ENCODE data around the gene GPR107. TPM values are rescaled to one million over a fixed set of nuclear protein-coding genes. Genes with fewer than 3 reads are reported as not detected.

Gene GPR107
- total and polyA plus RNA-seq, 2 of the 8 experiments (the other 6 are each of a cell fraction or from before 2014, with no cell fraction given), result 19.3 to 30.7 TPM

DNA sequence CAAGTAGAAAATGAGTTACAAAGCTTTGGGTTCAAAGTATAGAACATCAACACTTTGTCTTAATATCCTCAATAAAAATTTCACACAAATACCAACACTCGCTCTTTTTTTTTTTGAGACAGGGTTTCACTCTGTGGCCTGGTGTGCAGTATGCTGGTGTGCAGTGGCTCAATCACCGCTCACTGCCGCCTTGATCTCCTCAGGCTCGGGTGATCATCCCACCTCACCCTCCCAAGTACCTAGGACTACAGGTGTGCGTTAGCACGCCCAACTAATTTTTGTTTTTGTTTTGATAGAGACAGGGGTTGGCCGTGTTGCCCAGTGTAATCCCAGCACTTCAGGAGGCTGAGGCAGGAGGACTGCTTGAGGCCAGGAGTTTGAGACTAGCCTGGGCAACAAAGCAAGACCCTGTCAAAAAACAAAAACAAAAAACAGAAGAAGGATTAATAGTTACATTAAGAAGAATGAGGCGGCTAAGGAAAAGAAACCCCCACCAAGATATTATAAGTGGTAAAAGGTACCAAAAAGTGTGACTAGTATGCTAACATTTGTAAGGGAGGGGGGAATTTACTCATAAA lies 31.1 kb upstream of the GPR107 start:
- H3K27me3 ChIP-seq (replicated peaks in 1 of 4; ENCODE audit: control insufficient read depth in 3 of 4, extremely low read depth in 1 of 4, insufficient read depth in 3 of 4, low read length in 3 of 4), result no peaks in the 10 kb centered on the region
- no peak overlapping the region for H3K4ac ChIP-seq (replicated peaks; ENCODE audit: insufficient read length, low read depth, low read length)
- H2BK120ac ChIP-seq (replicated peaks; ENCODE audit: low read depth, low read length), result no peak overlapping the region
- H3K4me3 ChIP-seq (ENCODE audit: extremely low read depth in 1 of 4, insufficient read depth in 2 of 4, low read depth in 3 of 4, low read length in 4 of 4), result no peak overlapping the region
- H3K79me2 ChIP-seq (ENCODE audit: control insufficient read depth in 1 of 2, insufficient read depth in 2 of 2, low read length in 2 of 2), result peaks cover 0 to 18% of the 10 kb centered on the region in 2 experiments; a peak in 1 of 4 replicates
- DNase-seq (ENCODE audit: low read depth in 1 of 2, low spot score in 2 of 2) (no peak), FAIRE-seq (no peak)
- no peak overlapping the region for H2AFZ ChIP-seq (ENCODE audit: low read length)
- H3K14ac ChIP-seq (ENCODE audit: insufficient read length), result no peak overlapping the region
- no peaks in the 10 kb centered on the region for H4K20me1 ChIP-seq (replicated peaks in 1 of 2; ENCODE audit: control insufficient read depth in 1 of 2, insufficient read depth in 2 of 2, low read length in 2 of 2)
- H2BK20ac ChIP-seq (ENCODE audit: low read length), result no peak overlapping the region
- no peak overlapping the region for H4K91ac ChIP-seq (replicated peaks; ENCODE audit: insufficient read length, low read length)
- no peak overlapping the region for H3K4me2 ChIP-seq (ENCODE audit: insufficient read depth in 1 of 2, low read depth in 2 of 2, low read length in 2 of 2)
- no peak overlapping the region for H2BK12ac ChIP-seq (ENCODE audit: low read depth, low read length)
- no peak overlapping the region for H3K23ac ChIP-seq (ENCODE audit: insufficient read length)
- no peak overlapping the region for H3K27ac ChIP-seq (ENCODE audit: low read depth, low read length)
- H3K36me3 ChIP-seq (ENCODE audit: control insufficient read depth in 2 of 4, insufficient read depth in 4 of 4, low read length in 3 of 4), result no peaks in the 10 kb centered on the region
- no peak overlapping the region for H2BK5ac ChIP-seq (ENCODE audit: low read depth, low read length)
- no peak overlapping the region for H3K56ac ChIP-seq (replicated peaks; ENCODE audit: insufficient read length, low read depth, low read length)
- H3K79me1 ChIP-seq (ENCODE audit: low read depth, low read length), result peaks cover 3% of the 10 kb centered on the region; the same call in 1 of the 2 replicates
- no peak overlapping the region for H3K9ac ChIP-seq (replicated peaks in 1 of 4; ENCODE audit: extremely low read depth in 1 of 4, low read depth in 3 of 4, low read length in 3 of 4)
- no peaks in the 10 kb centered on the region for H3K23me2 ChIP-seq (ENCODE audit: low read depth, low read length)
- CTCF ChIA-PET (ENCODE audit: partially characterized antibody), result interaction anchor here (0.8 kb wide), 1 partner anchor 20 kb away, joined by 3 read pairs; no protein-coding TSS in a partner anchor
- 78% methylated on average over 8 of the region's 8 CpGs; no CpG with 5 or more reads in 1 of the 2 experiments for WGBS, 2 experiments (ENCODE audit: extremely low coverage in 1 of 2, insufficient coverage in 1 of 2, insufficient read length in 1 of 2, insufficient replicate concordance in 2 of 2, low coverage in 1 of 2, low lambda C conversion rate in 2 of 2, missing lambda C conversion rate in 1 of 2)
- no peaks in the 10 kb centered on the region for H3K9me3 ChIP-seq (ENCODE audit: insufficient read depth in 2 of 2, low read depth in 1 of 2, low read length in 1 of 2)
- H3K18ac ChIP-seq (ENCODE audit: extremely low read depth, low read length), result no peak overlapping the region
- POLR2A ChIA-PET (ENCODE audit: partially characterized antibody), result interaction anchor here (1.5 kb wide), 1 partner anchor 20 kb away, joined by 3 read pairs; the partner anchor contains the start of gene FNBP1
- no peaks in the 10 kb centered on the region for H3K4me1 ChIP-seq (replicated peaks in 1 of 4; ENCODE audit: control insufficient read depth in 3 of 4, insufficient read depth in 4 of 4, low read length in 3 of 4)
- no peak overlapping the region for H4K5ac ChIP-seq (ENCODE audit: insufficient read length, low read depth, low read length)
- H4K8ac ChIP-seq (ENCODE audit: extremely low read depth, insufficient read depth, low read length), result no peak overlapping the region
- H2AK5ac ChIP-seq (ENCODE audit: low read depth, low read length), result no peak overlapping the region
- H2BK15ac ChIP-seq (ENCODE audit: low read length), result no peak overlapping the region
- TF ChIP-seq TCF12 (IDR thresholded peaks at IDR 0.05; ENCODE audit: low read depth, low read length), result no peak
- no peak for TF ChIP-seq SIRT6 (IDR thresholded peaks at IDR 0.05; ENCODE audit: low read length)
- no peak for TF ChIP-seq SRF (IDR thresholded peaks at IDR 0.05; ENCODE audit: low read depth, low read length)
- no peak for TF ChIP-seq RNF2 (IDR thresholded peaks at IDR 0.05; ENCODE audit: borderline replicate concordance, low read depth, low read length, missing control alignments, poor library complexity, severe bottlenecking)
- no peak for TF ChIP-seq BACH1 (IDR thresholded peaks at IDR 0.05; ENCODE audit: low read length)
- TF ChIP-seq CEBPB (IDR thresholded peaks at IDR 0.05; ENCODE audit: low read depth, low read length), result no peak
- TF ChIP-seq RBBP5 (IDR thresholded peaks at IDR 0.05; ENCODE audit: borderline replicate concordance, low read depth, low read length), result no peak
- TF ChIP-seq NRF1 (IDR thresholded peaks at IDR 0.05; ENCODE audit: low read depth, low read length), result no peak
- TF ChIP-seq TBP (IDR thresholded peaks at IDR 0.05; ENCODE audit: low read depth, low read length), result no peak
- TF ChIP-seq ASH2L (IDR thresholded peaks at IDR 0.05; ENCODE audit: low read length), result no peak
- no peak for TF ChIP-seq SP4 (IDR thresholded peaks at IDR 0.05; ENCODE audit: low read length)
- TF ChIP-seq TAF1 (IDR thresholded peaks at IDR 0.05; ENCODE audit: low read depth, low read length), result no peak
- TF ChIP-seq ZNF274 (IDR thresholded peaks at IDR 0.05; ENCODE audit: borderline replicate concordance, extremely low read depth, low read length), result no peak
- no peak for TF ChIP-seq POLR2A (IDR thresholded peaks at IDR 0.05; ENCODE audit: control extremely low read depth in 1 of 2, low read depth in 2 of 2, low read length in 2 of 2)
